ENCODE results near the gene GAS7. TPM values are rescaled to one million over a fixed set of nuclear protein-coding genes. Genes with fewer than 3 reads are reported as not detected.

Gene GAS7
- total RNA-seq, 1 experiment from 2014 or later = 4.1 TPM

DNA sequence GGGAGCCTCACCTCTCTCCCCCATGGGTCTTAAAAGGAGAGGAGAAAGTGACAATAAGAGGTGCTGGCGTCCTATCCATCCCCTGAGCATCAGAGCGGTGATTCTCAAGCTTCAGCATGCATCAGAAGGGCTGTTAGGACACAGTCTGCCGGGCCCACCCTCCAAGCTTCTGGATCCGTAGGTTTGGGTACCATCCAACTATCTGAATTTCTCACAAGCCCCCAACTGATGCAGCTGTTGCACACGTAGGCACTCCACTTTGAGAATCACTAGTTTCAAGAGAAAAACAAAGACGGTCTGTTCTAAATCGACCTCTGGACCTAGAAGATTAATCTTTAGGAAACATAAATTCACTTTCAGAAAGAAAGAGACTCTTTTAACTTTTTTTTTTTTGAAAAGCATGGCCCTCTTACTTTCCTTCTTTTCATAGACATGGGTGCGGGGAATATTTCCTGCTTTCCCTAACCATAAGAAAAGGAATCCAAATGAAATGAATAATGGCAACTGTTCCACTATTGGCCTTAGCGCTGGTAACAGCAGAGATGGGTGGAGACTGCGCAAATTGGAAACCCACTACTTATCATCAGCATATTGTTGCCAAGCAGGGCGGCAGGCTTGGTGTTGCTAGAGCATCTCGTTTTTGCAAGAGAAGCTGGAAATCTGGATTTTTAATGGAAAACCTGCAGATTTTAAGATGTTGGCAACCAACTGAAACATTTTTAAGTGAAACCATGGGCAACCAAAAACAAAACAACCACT, 144.4 kb downstream of the GAS7 start:
- Histone ChIP-seq H3K9me2 (ENCODE audit: insufficient read depth) (no peaks in the 10 kb centered on the region), H3K27me3 (ENCODE audit: insufficient read depth, low read length) (no peaks in the 10 kb centered on the region; the same call in 1 of the 2 replicates), H3K9me3 (ENCODE audit: control insufficient read depth in 1 of 2, insufficient read depth in 1 of 2, low read depth in 1 of 2, low read length in 2 of 2) (no peaks in the 10 kb centered on the region), H2AFZ (ENCODE audit: low read depth, low read length, poor library complexity, severe bottlenecking) (no peak overlapping the region), H3K4me3 (replicated peaks in 1 of 2; ENCODE audit: low read depth in 1 of 2, low read length in 2 of 2) (no peak overlapping the region), H3K79me2 (ENCODE audit: insufficient read depth, low read length) (no peaks in the 10 kb centered on the region), H3K27ac (ENCODE audit: low read depth, low read length) (no peak overlapping the region), H3K36me3 (ENCODE audit: control insufficient read depth in 1 of 2, insufficient read depth in 2 of 2, low read length in 2 of 2) (no peaks in the 10 kb centered on the region), H4K20me1 (ENCODE audit: insufficient read depth) (no peaks in the 10 kb centered on the region), H3K4me1 (ENCODE audit: control insufficient read depth in 1 of 2, insufficient read depth in 2 of 2, low read length in 2 of 2) (no peaks in the 10 kb centered on the region), H3K9ac (ENCODE audit: low read length) (no peak overlapping the region), H3K4me2 (ENCODE audit: low read length) (no peak overlapping the region)
- ChIA-PET RAD21 (ENCODE audit: low non-redundant PET in 1 of 2, low total read pairs in 2 of 2, uncharacterized antibody in 2 of 2, unreplicated experiment in 2 of 2) (no interaction called here), POLR2A (no interaction called here), CTCF (no interaction called here)
- ATAC-seq (no peak), DNase-seq (ENCODE audit: low read depth, low spot score) (no peak)
- no TSS peak for BruUV-seq (replicated peaks)
- intact Hi-C loops (cut with micrococcal nuclease) = no loop called here
- TF ChIP-seq RAD21 (IDR thresholded peaks at IDR 0.05; ENCODE audit: low read depth) = no peak
- TF ChIP-seq EGR1 (IDR thresholded peaks at IDR 0.05; ENCODE audit: low read depth) = no peak
- TF ChIP-seq ZFX (IDR thresholded peaks at IDR 0.05) = no peak
- TF ChIP-seq YY1 (IDR thresholded peaks at IDR 0.05; ENCODE audit: extremely low read depth, insufficient replicate concordance, low read depth, low read length) = no peak
- TF ChIP-seq, protein P1, sequence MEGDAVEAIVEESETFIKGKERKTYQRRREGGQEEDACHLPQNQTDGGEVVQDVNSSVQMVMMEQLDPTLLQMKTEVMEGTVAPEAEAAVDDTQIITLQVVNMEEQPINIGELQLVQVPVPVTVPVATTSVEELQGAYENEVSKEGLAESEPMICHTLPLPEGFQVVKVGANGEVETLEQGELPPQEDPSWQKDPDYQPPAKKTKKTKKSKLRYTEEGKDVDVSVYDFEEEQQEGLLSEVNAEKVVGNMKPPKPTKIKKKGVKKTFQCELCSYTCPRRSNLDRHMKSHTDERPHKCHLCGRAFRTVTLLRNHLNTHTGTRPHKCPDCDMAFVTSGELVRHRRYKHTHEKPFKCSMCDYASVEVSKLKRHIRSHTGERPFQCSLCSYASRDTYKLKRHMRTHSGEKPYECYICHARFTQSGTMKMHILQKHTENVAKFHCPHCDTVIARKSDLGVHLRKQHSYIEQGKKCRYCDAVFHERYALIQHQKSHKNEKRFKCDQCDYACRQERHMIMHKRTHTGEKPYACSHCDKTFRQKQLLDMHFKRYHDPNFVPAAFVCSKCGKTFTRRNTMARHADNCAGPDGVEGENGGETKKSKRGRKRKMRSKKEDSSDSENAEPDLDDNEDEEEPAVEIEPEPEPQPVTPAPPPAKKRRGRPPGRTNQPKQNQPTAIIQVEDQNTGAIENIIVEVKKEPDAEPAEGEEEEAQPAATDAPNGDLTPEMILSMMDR (IDR thresholded peaks at IDR 0.05 in 2 of 3, conservative IDR thresholded peaks at IDR 0.05 in 1 of 3; ENCODE audit: borderline replicate concordance in 1 of 3, insufficient read depth in 1 of 3, low read depth in 2 of 3, low read length in 2 of 3) = no peak
- TF ChIP-seq, protein P2, sequence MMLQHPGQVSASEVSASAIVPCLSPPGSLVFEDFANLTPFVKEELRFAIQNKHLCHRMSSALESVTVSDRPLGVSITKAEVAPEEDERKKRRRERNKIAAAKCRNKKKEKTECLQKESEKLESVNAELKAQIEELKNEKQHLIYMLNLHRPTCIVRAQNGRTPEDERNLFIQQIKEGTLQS (IDR thresholded peaks at IDR 0.05) = no peak
- TF ChIP-seq ZNF274 (IDR thresholded peaks at IDR 0.05; ENCODE audit: low read depth, low read length) = no peak
- TF ChIP-seq FOSL1 (IDR thresholded peaks at IDR 0.05; ENCODE audit: low read depth) = no peak

Data from HCT116 (cell line).